ENCODE measurements around the gene ARRB2.

GRCh38 chr17:4764595-4764994 lies 54.2 kb downstream of the ARRB2 start:
- TF ChIP-seq, protein P1, sequence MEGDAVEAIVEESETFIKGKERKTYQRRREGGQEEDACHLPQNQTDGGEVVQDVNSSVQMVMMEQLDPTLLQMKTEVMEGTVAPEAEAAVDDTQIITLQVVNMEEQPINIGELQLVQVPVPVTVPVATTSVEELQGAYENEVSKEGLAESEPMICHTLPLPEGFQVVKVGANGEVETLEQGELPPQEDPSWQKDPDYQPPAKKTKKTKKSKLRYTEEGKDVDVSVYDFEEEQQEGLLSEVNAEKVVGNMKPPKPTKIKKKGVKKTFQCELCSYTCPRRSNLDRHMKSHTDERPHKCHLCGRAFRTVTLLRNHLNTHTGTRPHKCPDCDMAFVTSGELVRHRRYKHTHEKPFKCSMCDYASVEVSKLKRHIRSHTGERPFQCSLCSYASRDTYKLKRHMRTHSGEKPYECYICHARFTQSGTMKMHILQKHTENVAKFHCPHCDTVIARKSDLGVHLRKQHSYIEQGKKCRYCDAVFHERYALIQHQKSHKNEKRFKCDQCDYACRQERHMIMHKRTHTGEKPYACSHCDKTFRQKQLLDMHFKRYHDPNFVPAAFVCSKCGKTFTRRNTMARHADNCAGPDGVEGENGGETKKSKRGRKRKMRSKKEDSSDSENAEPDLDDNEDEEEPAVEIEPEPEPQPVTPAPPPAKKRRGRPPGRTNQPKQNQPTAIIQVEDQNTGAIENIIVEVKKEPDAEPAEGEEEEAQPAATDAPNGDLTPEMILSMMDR (conservative IDR thresholded peaks at IDR 0.05; ENCODE audit: low read depth, low read length): no peak
- no peak for TF ChIP-seq EZH2 (IDR thresholded peaks at IDR 0.05; ENCODE audit: borderline replicate concordance, low read depth, low read length, poor library complexity, severe bottlenecking)

All from A673 (cell line).